ENCODE data around the gene NOS3. TPM values are rescaled to one million over a fixed set of nuclear protein-coding genes. Genes with fewer than 3 reads are reported as not detected.

Gene NOS3
- total RNA-seq, 1 experiment from 2014 or later: 0.66 TPM

GRCh38 chr7:150976529-150977381 lies 14.1 kb upstream of the NOS3 start:
- Histone ChIP-seq H3K9ac (ENCODE audit: low read length) (no peak overlapping the region), H3K79me2 (ENCODE audit: low read length) (no peaks in the 10 kb centered on the region)
- CTCF ChIA-PET: no interaction called here

GRCh38 chr7:150977382-150978125 lies 13.3 kb upstream of the NOS3 start:
- no TSS peak for BruUV-seq (replicated peaks)
- no peak overlapping the region for H3K4me3 ChIP-seq (ENCODE audit: low read length)
- POLR2A ChIA-PET (ENCODE audit: unreplicated experiment): no interaction called here

More at GRCh38 chr7:150976529-150977381, 14.1 kb upstream of the NOS3 start:
- POLR2A ChIA-PET (ENCODE audit: unreplicated experiment): interaction anchor here (0.7 kb wide), 1 partner anchor 12 kb away, joined by 19 read pairs; no protein-coding TSS in a partner anchor
- Histone ChIP-seq H3K4me3 (ENCODE audit: low read length) (no peak overlapping the region), H3K4me2 (ENCODE audit: low read length) (no peak overlapping the region), H3K9me3 (ENCODE audit: low read length) (no peaks in the 10 kb centered on the region), H3K27ac (ENCODE audit: low read length) (no peak overlapping the region), H3K9me2 (replicated peaks; ENCODE audit: low read length) (no peaks in the 10 kb centered on the region), H4K20me1 (ENCODE audit: low read length) (no peaks in the 10 kb centered on the region), H2AFZ (ENCODE audit: low read length) (no peak overlapping the region), H3K36me3 (ENCODE audit: low read depth, low read length) (no peaks in the 10 kb centered on the region), H3F3A (ENCODE audit: low read length, unreplicated experiment) (no peaks in the 10 kb centered on the region), H3K27me3 (ENCODE audit: low read length) (peaks cover 27% of the 10 kb centered on the region), H3K4me1 (ENCODE audit: insufficient read depth, low read length) (no peaks in the 10 kb centered on the region; the same call in 1 of the 2 replicates)
- ATAC-seq (no peak), DNase-seq (no peak)
- TF ChIP-seq EZH2 (IDR thresholded peaks at IDR 0.05; ENCODE audit: low read length, unreplicated experiment) (no peak), EZH2phosphoT487 (IDR thresholded peaks at IDR 0.05; ENCODE audit: borderline replicate concordance, low read length) (no peak)
- TF ChIP-seq, protein P1, sequence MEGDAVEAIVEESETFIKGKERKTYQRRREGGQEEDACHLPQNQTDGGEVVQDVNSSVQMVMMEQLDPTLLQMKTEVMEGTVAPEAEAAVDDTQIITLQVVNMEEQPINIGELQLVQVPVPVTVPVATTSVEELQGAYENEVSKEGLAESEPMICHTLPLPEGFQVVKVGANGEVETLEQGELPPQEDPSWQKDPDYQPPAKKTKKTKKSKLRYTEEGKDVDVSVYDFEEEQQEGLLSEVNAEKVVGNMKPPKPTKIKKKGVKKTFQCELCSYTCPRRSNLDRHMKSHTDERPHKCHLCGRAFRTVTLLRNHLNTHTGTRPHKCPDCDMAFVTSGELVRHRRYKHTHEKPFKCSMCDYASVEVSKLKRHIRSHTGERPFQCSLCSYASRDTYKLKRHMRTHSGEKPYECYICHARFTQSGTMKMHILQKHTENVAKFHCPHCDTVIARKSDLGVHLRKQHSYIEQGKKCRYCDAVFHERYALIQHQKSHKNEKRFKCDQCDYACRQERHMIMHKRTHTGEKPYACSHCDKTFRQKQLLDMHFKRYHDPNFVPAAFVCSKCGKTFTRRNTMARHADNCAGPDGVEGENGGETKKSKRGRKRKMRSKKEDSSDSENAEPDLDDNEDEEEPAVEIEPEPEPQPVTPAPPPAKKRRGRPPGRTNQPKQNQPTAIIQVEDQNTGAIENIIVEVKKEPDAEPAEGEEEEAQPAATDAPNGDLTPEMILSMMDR (conservative IDR thresholded peaks at IDR 0.05; ENCODE audit: low read depth, low read length): no peak
- no TSS peak for BruUV-seq (replicated peaks)
- intact Hi-C loops (cut with micrococcal nuclease): loop anchor here (10.0 kb wide), 1 partner anchor 138 kb away; no protein-coding TSS in a partner anchor

More at GRCh38 chr7:150977382-150978125, 13.3 kb upstream of the NOS3 start:
- intact Hi-C loops (cut with micrococcal nuclease): loop anchor here (10.0 kb wide), 1 partner anchor 137 kb away; no protein-coding TSS in a partner anchor
- Histone ChIP-seq H3K4me1 (ENCODE audit: insufficient read depth, low read length) (no peaks in the 10 kb centered on the region; the same call in 1 of the 2 replicates), H2AFZ (ENCODE audit: low read length) (no peak overlapping the region), H3K36me3 (ENCODE audit: low read depth, low read length) (no peaks in the 10 kb centered on the region), H3K9me3 (ENCODE audit: low read length) (no peaks in the 10 kb centered on the region), H3F3A (ENCODE audit: low read length, unreplicated experiment) (no peaks in the 10 kb centered on the region), H3K79me2 (ENCODE audit: low read length) (no peaks in the 10 kb centered on the region), H3K4me2 (ENCODE audit: low read length) (no peak overlapping the region), H3K9ac (ENCODE audit: low read length) (no peak overlapping the region), H3K27ac (ENCODE audit: low read length) (no peak overlapping the region), H3K27me3 (ENCODE audit: low read length) (peaks cover 33% of the 10 kb centered on the region), H4K20me1 (ENCODE audit: low read length) (no peaks in the 10 kb centered on the region), H3K9me2 (replicated peaks; ENCODE audit: low read length) (no peaks in the 10 kb centered on the region)
- ATAC-seq: no peak
- CTCF ChIA-PET: no interaction called here
- TF ChIP-seq EZH2 (IDR thresholded peaks at IDR 0.05; ENCODE audit: low read length, unreplicated experiment) (no peak), EZH2phosphoT487 (IDR thresholded peaks at IDR 0.05; ENCODE audit: borderline replicate concordance, low read length) (no peak)
- TF ChIP-seq, protein P1 (conservative IDR thresholded peaks at IDR 0.05; ENCODE audit: low read depth, low read length): no peak
- DNase-seq: no peak
